Endothelial cell (in vitro differentiated cells): ENCODE data around the gene TEX11. TPM values are rescaled to one million over a fixed set of nuclear protein-coding genes. Genes with fewer than 3 reads are reported as not detected.
"Not testable (repeated sequence)": the region's sequence is repeated elsewhere in the genome, so short reads cannot be mapped to it uniquely, and the experiment has no call there.

Experiments used
- DNase-seq: peaks from one replicate; pipeline ENCODE4 v3.0.0; 2021; ENCODE audit warnings: low spot score
- H3K27ac Mint-ChIP-seq: one replicate; pipeline ENCODE4 v1.8.0; 2021; ENCODE audit warnings: mixed read lengths, inconsistent platforms; ENCODE audit not compliant: unreplicated experiment
- H3K27me3 Mint-ChIP-seq: one replicate; pipeline ENCODE4 v1.8.0; 2021; ENCODE audit warnings: mild to moderate bottlenecking, moderate library complexity, mixed read lengths, inconsistent platforms; ENCODE audit not compliant: unreplicated experiment
- H3K36me3 Mint-ChIP-seq: one replicate; pipeline ENCODE4 v1.8.0; 2021; ENCODE audit warnings: mild to moderate bottlenecking, low read depth, mixed read lengths, inconsistent platforms; ENCODE audit not compliant: unreplicated experiment
- H3K4me1 Mint-ChIP-seq: one replicate; pipeline ENCODE4 v1.8.0; 2021; ENCODE audit warnings: mild to moderate bottlenecking, mixed read lengths, inconsistent platforms; ENCODE audit not compliant: unreplicated experiment
- H3K4me3 Mint-ChIP-seq: one replicate; pipeline ENCODE4 v1.8.0; 2021; ENCODE audit warnings: mild to moderate bottlenecking, mixed read lengths, inconsistent platforms; ENCODE audit not compliant: unreplicated experiment
- H3K9me3 Mint-ChIP-seq: one replicate; pipeline ENCODE4 v1.8.0; 2021; ENCODE audit warnings: mixed read lengths, inconsistent platforms; ENCODE audit not compliant: unreplicated experiment
- CTCF ChIP-seq: fragments of 200-600 bp; sonication (generic); IDR thresholded peaks from one replicate; pipeline ENCODE4 v1.5.0; 2021; ENCODE audit warnings: antibody characterized with exemption; ENCODE audit not compliant: unreplicated experiment
- total RNA-seq: library from RNA; stranded (reverse); fragmentation: NEBNext Ultra II Directional; extraction: Animal tissue kit (Norgen Biotek cat#: 25700); gene quantifications from one replicate; pipeline ENCODE4 v1.2.1, GENCODE V29; 2021; ENCODE audit not compliant: unreplicated experiment

Gene TEX11
- total RNA-seq, 1 donor from 2014 or later: not detected

GRCh38 chrX:70825366-70825765 lies 83.1 kb downstream of the TEX11 start:
- H3K4me1 Mint-ChIP-seq: no peaks in the 10 kb centered on the region
- no peak overlapping the region for H3K4me3 Mint-ChIP-seq
- TF ChIP-seq CTCF: no peak
- no peak overlapping the region for H3K27ac Mint-ChIP-seq
- no peaks in the 10 kb centered on the region for H3K9me3 Mint-ChIP-seq
- H3K27me3 Mint-ChIP-seq: no peaks in the 10 kb centered on the region
- no peak for DNase-seq
- H3K36me3 Mint-ChIP-seq: no peaks in the 10 kb centered on the region

- no peak overlapping the region for H3K27ac Mint-ChIP-seq
- no peak for TF ChIP-seq CTCF
- H3K27me3 Mint-ChIP-seq: no peaks in the 10 kb centered on the region
- H3K4me1 Mint-ChIP-seq: no peaks in the 10 kb centered on the region
- no peak overlapping the region for H3K4me3 Mint-ChIP-seq
- DNase-seq: no peak
- no peaks in the 10 kb centered on the region for H3K9me3 Mint-ChIP-seq
- no peaks in the 10 kb centered on the region for H3K36me3 Mint-ChIP-seq
Observed at GRCh38 chrX:70808942-70809940, 99.3 kb downstream of the TEX11 start.

GRCh38 chrX:70806081-70806480 lies 102.4 kb downstream of the TEX11 start:
- no peaks in the 10 kb centered on the region for H3K27me3 Mint-ChIP-seq
- DNase-seq: no peak
- no peak overlapping the region for H3K27ac Mint-ChIP-seq
- no peaks in the 10 kb centered on the region for H3K9me3 Mint-ChIP-seq
- H3K4me3 Mint-ChIP-seq: no peak overlapping the region
- no peaks in the 10 kb centered on the region for H3K36me3 Mint-ChIP-seq
- no peak for TF ChIP-seq CTCF
- H3K4me1 Mint-ChIP-seq: no peaks in the 10 kb centered on the region

GRCh38 chrX:70796742-70797141 lies 111.8 kb downstream of the TEX11 start:
- DNase-seq, H3K36me3 Mint-ChIP-seq, H3K27me3 Mint-ChIP-seq, H3K4me1 Mint-ChIP-seq, H3K9me3 Mint-ChIP-seq, H3K27ac Mint-ChIP-seq, H3K4me3 Mint-ChIP-seq: not testable (repeated sequence)

GRCh38 chrX:70774223-70774622 lies 134.3 kb downstream of the TEX11 start:
- Mint-ChIP-seq H3K27ac (no peak overlapping the region), H3K27me3 (no peaks in the 10 kb centered on the region), H3K9me3 (no peaks in the 10 kb centered on the region), H3K4me1 (no peaks in the 10 kb centered on the region), H3K4me3 (no peak overlapping the region), H3K36me3 (no peaks in the 10 kb centered on the region)
- DNase-seq: no peak
- no peak for TF ChIP-seq CTCF
